GM19043 (cell line): ENCODE measurements around the gene ZBTB16.

Experiments
- ATAC-seq: cut with Tn5 transposase; IDR thresholded peaks from one replicate; pipeline ENCODE4 v1.9.1; 2021; ENCODE audit warnings: low read depth; ENCODE audit not compliant: unreplicated experiment

The ZBTB16 gene

DNA sequence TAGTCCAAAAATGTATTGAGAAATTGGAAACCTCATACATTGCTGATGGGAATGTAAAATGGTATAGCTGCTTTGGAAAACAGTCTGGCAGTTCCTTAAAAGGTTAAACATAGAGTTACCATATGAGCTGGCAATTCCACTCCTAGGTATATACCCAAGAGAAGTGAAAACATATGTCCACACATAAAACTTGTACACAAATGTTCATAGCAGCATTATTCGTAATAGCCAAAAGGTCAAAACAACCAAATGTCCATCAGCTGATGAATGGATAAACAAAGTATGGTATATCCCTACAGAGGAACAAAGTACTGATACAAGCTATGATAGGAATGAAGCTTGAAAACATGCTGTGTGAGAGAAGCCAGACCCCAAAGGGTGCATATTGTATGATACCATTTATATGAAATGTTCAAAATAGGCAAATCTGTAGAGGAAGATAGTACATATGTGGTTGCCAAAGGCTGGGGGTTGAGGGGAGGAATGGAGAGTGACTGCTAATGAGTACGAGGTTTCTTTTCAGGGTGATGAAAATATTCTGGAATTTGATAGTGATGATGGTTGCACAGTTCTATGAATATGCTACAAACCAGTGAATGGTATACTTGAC is 85.8 kb downstream of the ZBTB16 start:
- no peak for ATAC-seq

DNA sequence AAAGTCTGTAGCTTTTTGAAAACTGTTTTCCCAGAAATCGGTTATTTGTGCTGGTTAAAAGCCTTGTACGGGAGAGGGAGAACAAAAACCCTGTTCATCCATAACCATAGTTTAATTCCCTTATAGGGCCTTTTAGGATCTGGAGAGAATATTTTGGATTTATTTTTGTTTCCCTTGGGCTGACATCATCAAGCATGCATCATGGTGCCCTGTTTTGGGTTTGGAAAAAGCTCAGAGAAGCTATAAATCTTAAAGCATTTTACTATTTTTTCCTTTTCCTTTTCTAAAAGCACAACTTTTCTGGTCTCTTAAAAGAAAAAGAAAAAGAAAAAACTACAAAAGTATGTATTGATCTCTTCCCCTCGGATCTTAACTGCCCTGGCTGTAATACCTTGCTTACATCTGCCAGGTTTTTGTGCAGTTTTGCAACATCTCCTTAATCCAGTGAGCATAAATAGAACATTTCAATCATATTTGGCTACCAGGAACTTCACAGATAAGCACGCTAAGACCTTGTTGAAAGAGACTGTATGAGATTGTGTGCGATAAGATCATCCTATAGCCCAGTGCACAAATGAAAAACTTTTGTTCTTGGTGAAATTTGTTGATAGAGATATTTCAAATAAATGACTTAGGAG is 88.0 kb downstream of the ZBTB16 start:
- ATAC-seq: no peak

DNA sequence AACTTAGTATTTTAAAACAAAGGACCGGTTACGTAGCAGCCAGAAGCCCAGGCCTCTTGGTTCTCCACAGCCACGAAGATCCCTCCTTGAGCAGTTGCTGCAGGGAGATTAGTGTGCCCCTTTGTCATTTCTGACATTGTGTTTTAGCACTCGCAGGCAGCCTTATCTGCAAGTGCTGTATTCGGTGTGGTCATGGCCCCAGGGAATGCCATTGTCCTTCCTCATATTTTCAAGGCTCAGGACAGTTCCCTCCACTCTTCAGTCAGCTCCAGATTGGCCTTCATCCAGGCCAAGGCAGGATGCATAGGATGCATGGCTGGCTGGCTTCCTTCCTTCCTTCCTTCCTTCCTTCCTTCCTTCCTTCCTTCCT is 88.5 kb downstream of the ZBTB16 start:
- no peak for ATAC-seq

DNA sequence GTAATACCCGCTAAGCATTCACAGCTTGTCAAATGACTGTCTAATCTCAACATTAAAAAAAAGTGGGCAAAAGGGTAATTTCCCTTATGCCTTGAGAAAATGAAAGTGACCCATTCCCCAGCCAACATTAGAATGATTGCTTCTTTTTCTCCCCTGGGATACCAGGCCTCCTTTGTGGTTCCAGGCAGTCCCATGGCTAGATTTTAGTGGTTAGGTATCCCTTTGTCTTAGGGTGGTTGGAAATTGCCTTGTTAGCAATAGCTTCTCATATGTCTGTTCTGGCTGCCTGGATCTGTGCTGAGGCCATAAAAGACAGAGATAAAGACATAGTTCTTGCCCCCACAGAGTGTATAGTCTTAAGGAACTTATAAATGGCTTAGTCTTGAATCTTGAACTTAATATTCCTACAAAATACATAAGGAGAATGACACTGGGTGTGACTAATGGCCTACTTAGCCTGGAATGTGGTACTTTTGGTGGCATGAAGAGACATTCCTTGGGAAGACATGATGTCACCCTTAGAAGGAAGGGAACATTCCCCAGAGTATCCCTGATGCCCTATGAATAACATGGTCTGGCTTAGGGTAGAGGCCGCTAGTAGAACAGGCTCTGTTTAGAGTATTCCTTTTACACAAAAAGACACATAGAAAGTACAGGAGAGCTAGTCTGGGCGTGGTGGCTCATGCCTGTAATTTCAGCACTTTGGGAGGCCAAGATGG is 90.3 kb downstream of the ZBTB16 start:
- no peak for ATAC-seq

DNA sequence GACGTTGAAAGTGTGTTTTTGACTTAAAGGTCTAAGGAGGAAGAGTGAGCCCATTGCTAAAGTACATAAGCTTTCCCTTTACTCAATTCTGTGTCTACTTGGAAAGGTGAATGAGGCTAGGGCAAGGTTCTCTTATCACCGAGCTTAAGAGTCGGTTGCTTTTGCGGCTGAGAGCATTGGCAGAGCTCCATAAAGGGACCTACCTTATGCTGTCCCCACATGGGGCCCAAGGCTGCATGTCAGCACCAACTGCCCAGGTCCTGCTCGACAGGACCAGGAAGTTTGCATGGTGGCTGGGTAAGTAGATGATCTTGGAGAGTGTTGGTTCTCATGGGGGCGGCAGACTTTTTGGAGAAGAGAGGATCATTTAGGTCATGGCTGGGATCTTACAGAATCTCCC is 91.2 kb downstream of the ZBTB16 start:
- no peak for ATAC-seq

DNA sequence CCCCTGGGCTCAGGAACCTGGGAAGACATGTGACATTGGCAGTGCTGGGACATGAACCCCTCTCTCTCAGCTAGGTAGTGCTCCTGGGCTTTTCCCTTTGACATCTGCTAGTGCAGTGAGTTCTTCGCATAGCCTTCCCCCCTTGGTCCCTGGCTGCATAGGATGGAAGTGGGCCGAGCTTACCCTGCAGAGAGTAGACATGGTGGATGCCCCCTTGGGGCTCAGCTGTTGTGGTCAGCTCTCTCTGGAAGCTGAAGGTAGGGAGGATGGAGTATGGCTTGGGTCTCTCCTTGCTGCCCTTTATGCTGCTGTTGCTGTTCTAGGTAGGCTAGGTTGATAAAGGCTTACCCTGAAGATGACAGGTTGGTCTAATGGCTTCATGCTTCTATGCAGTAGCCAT is 92.1 kb downstream of the ZBTB16 start:
- no peak for ATAC-seq

DNA sequence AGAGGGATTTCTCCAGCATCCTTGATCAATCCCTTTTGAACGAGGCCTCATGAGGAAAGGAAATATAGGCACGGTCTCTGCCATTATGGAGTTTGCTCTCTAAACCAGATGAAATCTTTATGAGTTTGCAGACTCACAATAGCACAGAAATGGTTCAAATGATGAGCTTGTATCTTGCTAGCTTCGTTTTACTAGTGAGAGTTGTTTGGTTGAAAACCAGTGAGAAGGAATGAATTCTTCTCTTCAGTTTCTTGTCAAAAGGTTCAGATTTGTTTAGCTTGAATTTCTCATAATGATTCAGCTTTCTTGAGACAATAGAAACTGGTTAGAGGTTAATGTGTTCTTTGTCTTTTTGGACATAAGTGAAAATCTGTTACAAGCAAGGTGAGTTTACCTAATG is 92.7 kb downstream of the ZBTB16 start:
- no peak for ATAC-seq

DNA sequence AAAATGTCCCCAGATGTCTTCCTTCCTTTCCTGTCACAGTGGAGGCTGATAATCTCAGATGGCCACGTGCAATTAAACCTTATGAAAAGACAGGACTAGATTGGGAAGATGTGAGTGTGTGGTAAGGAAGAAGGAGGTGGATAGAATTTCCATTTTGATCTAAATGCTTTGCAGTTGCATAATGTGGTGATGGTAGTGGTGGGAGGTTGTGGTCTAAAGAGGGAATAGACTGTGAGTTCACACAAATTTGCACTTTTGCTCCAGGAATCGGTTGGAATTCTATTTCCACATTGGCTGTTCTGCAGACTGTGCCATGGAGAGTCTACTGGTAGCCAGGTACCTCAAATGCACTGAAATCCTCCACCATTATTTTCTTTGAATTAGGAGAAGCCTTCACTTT is 93.3 kb downstream of the ZBTB16 start:
- ATAC-seq: no peak

DNA sequence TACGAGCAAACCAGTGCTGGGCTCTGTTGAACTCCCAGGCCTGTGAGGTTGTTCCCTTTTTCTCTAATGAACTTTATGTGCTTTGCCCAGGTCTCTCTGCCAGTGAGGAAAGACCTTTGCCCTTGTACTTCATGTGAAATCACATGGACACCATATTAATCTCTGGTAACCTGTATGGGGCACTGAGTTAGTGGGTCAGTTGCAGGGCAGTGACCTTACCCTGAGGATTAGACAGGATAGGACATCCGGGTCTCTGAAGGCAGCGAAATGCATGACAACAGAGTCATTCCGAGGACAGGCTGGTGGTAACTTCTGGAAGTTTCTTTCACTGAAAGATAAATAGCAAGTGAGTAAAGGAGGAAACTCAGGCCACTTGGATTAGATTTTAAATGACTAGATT is 93.7 kb downstream of the ZBTB16 start:
- no peak for ATAC-seq

DNA sequence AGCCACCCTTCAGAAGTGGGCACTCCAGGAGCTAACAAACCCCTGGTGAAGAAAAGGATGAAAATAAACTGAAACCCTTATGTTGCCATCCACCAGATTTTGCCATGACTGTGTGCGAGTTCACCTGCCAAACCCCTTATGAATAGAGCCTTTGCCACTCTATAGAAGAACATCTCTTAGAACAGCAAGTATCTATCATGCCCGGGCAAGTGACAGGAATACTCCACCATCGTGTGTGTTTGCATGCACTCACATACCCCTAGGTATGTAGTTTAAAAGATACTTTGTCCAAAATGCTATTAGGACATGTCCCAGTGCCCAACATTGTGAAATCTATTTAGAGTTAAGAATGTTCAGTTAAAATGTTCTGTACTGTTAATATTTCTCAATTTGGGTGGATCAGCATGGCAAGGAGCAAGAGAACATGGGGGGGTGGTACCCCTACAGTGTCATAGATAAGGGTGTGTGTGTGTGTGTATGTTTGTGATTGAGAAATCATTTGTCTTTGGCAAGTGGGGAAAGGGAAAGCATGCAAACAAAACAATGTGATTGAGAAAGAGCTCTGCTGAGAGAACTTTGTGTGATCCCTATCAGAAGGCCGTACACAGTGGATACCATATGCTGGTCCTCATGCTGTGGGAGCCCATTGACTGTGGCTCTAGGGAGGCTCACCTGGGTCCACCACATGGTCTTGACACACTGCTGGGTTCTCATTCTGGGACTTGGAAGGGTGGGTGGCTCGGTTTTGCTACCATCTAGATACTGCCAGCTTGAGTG is 94.9 kb downstream of the ZBTB16 start:
- ATAC-seq: no peak

DNA sequence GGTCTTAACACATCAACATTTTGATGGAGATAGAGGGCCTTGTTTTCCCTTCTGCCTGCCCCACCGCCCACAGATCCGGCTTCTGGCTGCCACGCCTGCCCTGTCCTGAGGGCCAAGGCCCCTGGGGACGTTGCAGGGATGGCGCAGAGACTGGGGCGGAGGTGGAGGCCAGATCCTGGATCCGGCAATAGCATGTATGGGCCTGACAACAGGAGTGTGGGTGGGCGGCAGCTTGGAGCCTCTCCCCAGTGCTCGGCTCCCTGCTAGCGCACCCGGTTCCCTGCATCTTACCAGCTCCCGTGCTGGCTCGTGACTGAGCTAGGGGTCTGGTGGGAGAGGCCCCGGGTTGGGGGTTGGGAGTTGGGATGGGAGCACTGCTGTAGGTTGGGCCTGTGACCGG is 95.6 kb downstream of the ZBTB16 start:
- no peak for ATAC-seq

DNA sequence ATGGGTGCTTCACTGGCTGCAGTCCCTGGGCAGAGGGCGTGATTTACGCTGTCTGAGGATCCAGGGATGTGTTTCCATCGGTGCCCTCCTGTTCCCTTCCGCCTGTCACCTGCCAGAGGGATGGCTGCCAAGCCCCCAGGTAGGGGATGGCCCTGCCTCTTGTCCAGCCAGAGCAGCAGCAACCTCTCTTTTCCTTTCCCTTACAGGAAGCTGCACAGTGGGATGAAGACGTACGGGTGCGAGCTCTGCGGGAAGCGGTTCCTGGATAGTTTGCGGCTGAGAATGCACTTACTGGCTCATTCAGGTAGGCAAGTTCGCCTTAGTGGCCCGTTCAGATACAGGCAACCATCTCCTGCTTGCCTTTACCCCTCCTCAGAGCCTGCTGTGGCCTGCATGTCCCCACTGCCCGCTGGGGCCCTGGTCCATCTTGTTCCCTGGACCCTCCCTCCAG is 96.6 kb downstream of the ZBTB16 start:
- no peak for ATAC-seq

DNA sequence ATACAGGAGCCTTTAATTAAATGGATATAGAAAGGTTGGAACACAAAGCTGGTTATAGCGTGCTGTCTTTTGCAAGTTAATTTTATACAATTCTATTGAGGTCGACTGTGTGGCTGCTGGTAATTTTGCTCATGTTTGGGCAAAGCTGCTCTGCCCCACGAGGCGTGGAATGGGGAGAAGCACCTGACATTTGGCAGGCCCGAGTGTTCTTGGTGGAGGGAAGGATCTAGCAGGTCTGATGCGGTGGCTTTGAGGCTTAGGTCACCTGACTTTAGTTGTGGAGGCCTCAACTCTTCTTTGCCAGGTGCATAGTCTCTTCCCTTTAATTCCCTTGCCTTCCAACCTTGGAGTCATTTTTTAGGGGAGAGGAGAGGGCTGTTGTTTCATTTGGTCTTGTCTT is 97.3 kb downstream of the ZBTB16 start:
- no peak for ATAC-seq

DNA sequence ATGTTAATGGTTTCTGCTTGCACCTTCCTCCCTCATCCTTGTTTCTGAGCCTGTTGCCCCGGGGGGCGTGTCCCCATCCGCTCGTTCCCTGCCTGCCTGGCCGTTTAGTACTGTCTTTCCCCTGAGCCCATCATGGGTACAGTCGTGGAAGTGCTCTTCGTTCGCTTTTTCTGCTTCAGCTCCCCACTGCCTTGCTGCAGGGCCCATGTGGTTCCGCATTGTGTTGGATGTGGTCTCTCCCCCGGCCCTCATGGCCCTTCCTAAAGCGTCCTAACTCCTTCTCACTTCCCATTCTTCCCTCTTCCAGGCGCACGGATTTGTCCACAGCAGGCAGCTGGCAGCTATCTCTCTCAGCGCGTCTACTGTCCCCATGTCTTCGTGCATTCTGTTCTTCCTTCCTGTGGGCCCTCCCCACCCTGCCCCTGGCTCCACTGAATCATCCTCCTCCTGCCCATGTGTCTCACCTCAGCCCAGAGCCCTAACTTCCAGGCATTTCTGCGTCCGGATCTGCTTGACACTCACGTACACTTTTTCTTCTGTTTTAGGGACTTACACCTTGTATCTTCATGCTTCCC is 98.1 kb downstream of the ZBTB16 start:
- no peak for ATAC-seq

DNA sequence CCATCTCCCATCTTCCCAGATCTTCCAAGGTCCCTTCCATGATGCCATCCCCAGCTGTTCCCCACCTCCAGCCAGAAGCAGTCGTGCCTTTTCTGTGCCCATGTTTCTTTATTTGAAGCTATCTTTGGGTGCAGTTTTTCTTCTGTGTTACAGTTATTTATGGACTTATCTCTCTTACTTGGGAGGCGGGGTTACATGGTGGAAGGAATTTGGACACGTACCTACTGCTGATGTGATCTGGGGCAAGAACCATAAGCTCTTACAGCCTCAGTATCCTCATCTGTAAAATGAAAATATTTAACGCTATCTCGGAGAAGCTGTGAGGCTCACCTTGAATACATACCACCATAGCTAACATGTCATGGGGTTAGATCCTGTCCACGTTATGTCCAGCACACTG is 98.9 kb downstream of the ZBTB16 start:
- no peak for ATAC-seq

DNA sequence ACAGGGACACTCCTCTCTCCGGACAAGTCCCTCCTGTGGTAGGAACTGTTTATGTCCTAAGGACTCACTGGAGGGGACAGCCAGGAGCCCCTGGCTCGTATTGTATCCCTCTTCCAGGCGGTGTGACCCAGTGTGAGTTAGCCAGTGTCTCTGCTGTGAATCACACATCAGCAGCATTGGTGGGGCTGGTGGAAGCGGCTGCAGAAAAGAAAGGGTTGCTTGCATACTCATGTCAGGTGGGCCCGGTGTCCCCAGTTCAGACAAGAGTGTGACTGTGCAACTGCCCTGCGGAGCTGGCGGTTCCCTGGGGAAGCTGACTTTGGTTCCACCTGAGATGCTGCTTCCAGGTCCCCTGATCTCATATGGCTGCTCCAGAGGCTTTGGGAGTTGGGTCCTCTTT is 99.4 kb downstream of the ZBTB16 start:
- no peak for ATAC-seq

DNA sequence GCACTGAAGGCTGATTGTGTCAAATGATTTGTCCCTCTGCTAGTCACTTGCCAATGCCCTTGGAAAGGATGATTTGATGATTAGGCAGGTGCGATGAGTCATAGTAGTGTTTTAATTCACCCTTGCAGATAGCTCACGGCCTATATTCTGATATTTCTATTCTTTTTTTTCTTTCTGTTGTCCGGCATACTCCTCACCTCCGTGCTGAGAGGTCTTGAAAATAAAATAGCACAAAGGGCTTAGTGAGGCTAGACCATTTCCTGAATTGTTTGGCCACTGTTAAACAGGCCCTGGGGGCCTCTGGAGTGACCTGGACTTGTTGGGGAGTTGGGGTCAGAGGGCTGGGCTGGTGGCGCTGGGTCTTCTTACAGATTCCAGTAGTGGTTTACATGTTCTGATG is 99.8 kb downstream of the ZBTB16 start:
- ATAC-seq: no peak

DNA sequence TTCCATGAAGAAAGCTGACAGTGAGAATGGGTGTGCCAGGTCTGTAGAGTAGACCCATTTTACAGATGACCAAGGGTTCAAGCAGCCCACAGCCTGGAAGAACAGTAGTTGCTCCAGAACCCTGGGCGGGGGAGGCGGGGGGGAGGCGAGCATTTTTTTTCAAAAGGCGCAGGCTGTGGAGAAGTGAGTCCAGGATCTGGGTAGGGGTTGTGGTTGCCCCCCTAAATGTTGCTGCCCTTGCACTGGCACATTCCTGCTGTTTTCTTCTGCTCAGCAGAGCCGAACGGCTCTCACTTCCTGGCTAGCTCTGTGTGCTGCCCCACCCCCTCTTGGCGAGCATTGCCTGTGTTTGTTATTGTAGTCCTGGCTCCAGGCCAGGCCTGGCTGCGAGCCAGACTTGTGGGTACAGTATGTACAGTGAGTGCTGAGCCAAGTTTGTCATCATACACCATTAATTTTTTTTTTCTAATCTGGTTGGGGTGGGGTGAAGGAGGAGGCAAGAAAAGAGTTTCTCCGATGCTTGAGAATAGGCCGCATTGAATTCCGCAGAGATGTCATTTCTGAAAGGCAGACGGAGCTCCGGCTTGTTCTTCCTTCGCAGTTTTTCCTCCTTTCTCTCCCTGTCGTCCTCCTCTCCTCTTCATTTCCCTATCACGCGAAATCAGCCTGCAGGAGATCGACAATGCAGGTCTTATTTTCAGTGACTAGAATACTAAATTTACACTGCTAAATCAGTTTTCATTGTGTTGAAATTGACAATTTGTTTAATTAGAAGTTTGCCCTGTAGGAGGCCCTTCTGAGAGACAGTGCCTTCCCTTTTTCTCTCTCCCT is 100.5 kb downstream of the ZBTB16 start:
- peak; percentile 87 for ATAC-seq

DNA sequence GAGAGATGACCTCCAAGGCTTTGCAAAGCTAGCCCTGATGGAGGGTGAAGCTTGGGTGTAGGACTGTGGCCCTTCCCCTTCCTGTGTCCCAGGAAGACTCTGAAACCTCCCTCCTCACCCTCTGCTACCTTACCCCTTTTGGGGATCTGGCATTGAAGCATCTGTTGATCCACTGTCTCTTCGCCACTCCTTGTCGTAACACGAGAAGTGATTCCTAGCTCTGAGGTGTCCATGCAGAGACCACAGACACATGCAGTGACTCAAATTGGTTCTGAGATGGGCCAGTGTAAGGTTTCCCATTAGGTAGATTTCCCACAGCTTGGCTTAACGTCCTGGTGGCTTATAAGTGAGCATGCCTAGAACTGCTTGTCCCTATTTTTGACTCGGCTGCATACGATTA is 101.4 kb downstream of the ZBTB16 start:
- no peak for ATAC-seq
